ENCODE results near the gene FYN.

The FYN gene

GRCh38 chr6:111669326-111669725, 203.9 kb downstream of the FYN start:
- TF ChIP-seq CTCF (IDR thresholded peaks at IDR 0.05; ENCODE audit: poor library complexity, severe bottlenecking) = no peak
- Histone ChIP-seq H3K27me3 (ENCODE audit: insufficient read depth, poor library complexity, severe bottlenecking) (no peaks in the 10 kb centered on the region), H3K27ac (ENCODE audit: poor library complexity, severe bottlenecking) (no peak overlapping the region), H3K36me3 (ENCODE audit: low read depth) (no peaks in the 10 kb centered on the region), H3K4me1 (ENCODE audit: insufficient read depth, poor library complexity, severe bottlenecking) (no peaks in the 10 kb centered on the region), H3K4me3 (ENCODE audit: severe bottlenecking) (no peak overlapping the region), H3K9me3 (ENCODE audit: severe bottlenecking) (no peaks in the 10 kb centered on the region)
- ATAC-seq (ENCODE audit: low read depth) (no peak), DNase-seq (ENCODE audit: low spot score) (no peak)

GRCh38 chr6:111668410-111668809, 204.8 kb downstream of the FYN start:
- no peaks in the 10 kb centered on the region for H3K36me3 ChIP-seq (ENCODE audit: low read depth)
- H3K9me3 ChIP-seq (ENCODE audit: severe bottlenecking) = no peaks in the 10 kb centered on the region
- no peak overlapping the region for H3K27ac ChIP-seq (ENCODE audit: poor library complexity, severe bottlenecking)

GRCh38 chr6:111667931-111668330, 205.3 kb downstream of the FYN start:
- H3K4me3 ChIP-seq (ENCODE audit: severe bottlenecking) = no peak overlapping the region
- no peak overlapping the region for H3K27ac ChIP-seq (ENCODE audit: poor library complexity, severe bottlenecking)
- H3K9me3 ChIP-seq (ENCODE audit: severe bottlenecking) = no peaks in the 10 kb centered on the region
- TF ChIP-seq CTCF (IDR thresholded peaks at IDR 0.05; ENCODE audit: poor library complexity, severe bottlenecking) = no peak
- H3K27me3 ChIP-seq (ENCODE audit: insufficient read depth, poor library complexity, severe bottlenecking) = no peaks in the 10 kb centered on the region
- DNase-seq (ENCODE audit: low spot score) = no peak
- H3K36me3 ChIP-seq (ENCODE audit: low read depth) = no peaks in the 10 kb centered on the region
- no peak for ATAC-seq (ENCODE audit: low read depth)
- no peaks in the 10 kb centered on the region for H3K4me1 ChIP-seq (ENCODE audit: insufficient read depth, poor library complexity, severe bottlenecking)

More at GRCh38 chr6:111668410-111668809, 204.8 kb downstream of the FYN start:
- no peak for TF ChIP-seq CTCF (IDR thresholded peaks at IDR 0.05; ENCODE audit: poor library complexity, severe bottlenecking)
- no peak overlapping the region for H3K4me3 ChIP-seq (ENCODE audit: severe bottlenecking)
- ATAC-seq (ENCODE audit: low read depth) (no peak), DNase-seq (ENCODE audit: low spot score) (no peak)
- H3K4me1 ChIP-seq (ENCODE audit: insufficient read depth, poor library complexity, severe bottlenecking) = no peaks in the 10 kb centered on the region
- no peaks in the 10 kb centered on the region for H3K27me3 ChIP-seq (ENCODE audit: insufficient read depth, poor library complexity, severe bottlenecking)

GRCh38 chr6:111666847-111667246, 206.4 kb downstream of the FYN start:
- no peaks in the 10 kb centered on the region for H3K27me3 ChIP-seq (ENCODE audit: insufficient read depth, poor library complexity, severe bottlenecking)
- no peak overlapping the region for H3K4me3 ChIP-seq (ENCODE audit: severe bottlenecking)
- no peak overlapping the region for H3K27ac ChIP-seq (ENCODE audit: poor library complexity, severe bottlenecking)
- no peaks in the 10 kb centered on the region for H3K36me3 ChIP-seq (ENCODE audit: low read depth)
- no peaks in the 10 kb centered on the region for H3K9me3 ChIP-seq (ENCODE audit: severe bottlenecking)
- H3K4me1 ChIP-seq (ENCODE audit: insufficient read depth, poor library complexity, severe bottlenecking) = no peaks in the 10 kb centered on the region
- DNase-seq (ENCODE audit: low spot score) (no peak), ATAC-seq (ENCODE audit: low read depth) (no peak)
- no peak for TF ChIP-seq CTCF (IDR thresholded peaks at IDR 0.05; ENCODE audit: poor library complexity, severe bottlenecking)

DNA sequence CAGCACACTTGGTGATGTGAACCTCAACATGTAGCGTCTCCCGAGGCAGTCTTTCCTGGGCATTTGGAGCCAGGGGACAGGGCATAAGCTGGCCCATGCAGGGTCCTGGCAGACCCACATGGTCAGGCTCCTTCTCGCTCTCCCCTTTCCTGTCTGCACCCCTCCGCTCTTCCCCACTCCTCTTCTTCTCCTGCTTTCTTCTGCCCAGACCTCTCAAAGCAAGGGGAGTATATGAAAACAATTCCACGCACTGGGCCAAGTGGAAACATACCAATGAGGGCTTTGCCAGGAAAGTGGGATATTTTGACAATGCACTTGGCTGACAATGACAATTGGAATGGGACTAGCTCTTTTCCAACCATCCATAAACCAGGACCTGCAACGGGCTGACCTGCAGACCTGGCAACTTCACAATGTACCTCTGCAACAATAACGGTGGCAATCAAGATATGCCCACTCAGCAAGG, 208.7 kb downstream of the FYN start:
- Histone ChIP-seq H3K27ac (ENCODE audit: poor library complexity, severe bottlenecking) (no peak overlapping the region), H3K36me3 (ENCODE audit: low read depth) (no peaks in the 10 kb centered on the region)

More for the DNA sequence above, 208.7 kb downstream of the FYN start:
- Histone ChIP-seq H3K4me1 (ENCODE audit: insufficient read depth, poor library complexity, severe bottlenecking) (no peaks in the 10 kb centered on the region), H3K27me3 (ENCODE audit: insufficient read depth, poor library complexity, severe bottlenecking) (no peaks in the 10 kb centered on the region), H3K4me3 (ENCODE audit: severe bottlenecking) (no peak overlapping the region), H3K9me3 (ENCODE audit: severe bottlenecking) (no peaks in the 10 kb centered on the region)
- DNase-seq (ENCODE audit: low spot score) (no peak), ATAC-seq (ENCODE audit: low read depth) (no peak)
- no peak for TF ChIP-seq CTCF (IDR thresholded peaks at IDR 0.05; ENCODE audit: poor library complexity, severe bottlenecking)

Measured in RWPE2 (cell line).